ENCODE measurements around the gene CDH4.

DNA sequence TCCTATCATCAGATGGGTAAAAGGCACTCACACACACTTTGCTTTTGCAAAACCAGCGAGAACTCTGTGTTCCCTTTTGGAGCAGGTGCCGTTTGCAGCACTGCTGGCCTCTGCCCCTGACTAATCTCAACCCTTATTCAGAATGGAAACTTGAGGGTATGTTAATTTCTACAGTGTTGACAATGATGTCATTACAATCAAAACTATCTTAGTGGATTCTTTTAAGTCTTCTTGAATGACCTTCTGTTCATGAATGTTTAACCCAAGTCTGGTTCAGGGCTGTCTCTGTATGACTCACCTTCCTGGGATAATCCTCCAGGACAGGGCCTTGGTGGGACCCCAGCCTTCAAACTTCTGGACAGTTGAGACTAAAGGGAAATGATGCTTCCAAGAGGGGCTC is 197.9 kb downstream of the CDH4 start:
- TF ChIP-seq, protein P1, sequence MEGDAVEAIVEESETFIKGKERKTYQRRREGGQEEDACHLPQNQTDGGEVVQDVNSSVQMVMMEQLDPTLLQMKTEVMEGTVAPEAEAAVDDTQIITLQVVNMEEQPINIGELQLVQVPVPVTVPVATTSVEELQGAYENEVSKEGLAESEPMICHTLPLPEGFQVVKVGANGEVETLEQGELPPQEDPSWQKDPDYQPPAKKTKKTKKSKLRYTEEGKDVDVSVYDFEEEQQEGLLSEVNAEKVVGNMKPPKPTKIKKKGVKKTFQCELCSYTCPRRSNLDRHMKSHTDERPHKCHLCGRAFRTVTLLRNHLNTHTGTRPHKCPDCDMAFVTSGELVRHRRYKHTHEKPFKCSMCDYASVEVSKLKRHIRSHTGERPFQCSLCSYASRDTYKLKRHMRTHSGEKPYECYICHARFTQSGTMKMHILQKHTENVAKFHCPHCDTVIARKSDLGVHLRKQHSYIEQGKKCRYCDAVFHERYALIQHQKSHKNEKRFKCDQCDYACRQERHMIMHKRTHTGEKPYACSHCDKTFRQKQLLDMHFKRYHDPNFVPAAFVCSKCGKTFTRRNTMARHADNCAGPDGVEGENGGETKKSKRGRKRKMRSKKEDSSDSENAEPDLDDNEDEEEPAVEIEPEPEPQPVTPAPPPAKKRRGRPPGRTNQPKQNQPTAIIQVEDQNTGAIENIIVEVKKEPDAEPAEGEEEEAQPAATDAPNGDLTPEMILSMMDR (conservative IDR thresholded peaks at IDR 0.05; ENCODE audit: low read length), result no peak
- no peak for TF ChIP-seq EZH2phosphoT487 (IDR thresholded peaks at IDR 0.05; ENCODE audit: borderline replicate concordance, low read depth, low read length)

Measured in OCI-LY7 (cell line).